Ishikawa (cell line): ENCODE data around the gene WWC1.
A peak's percentile ranks its signal among the peaks of the same experiment; 100 is the strongest.

Experiments used
- CEBPB ChIP-seq: IDR thresholded peaks from 2 replicates; pipeline ENCODE4 v1.6.1; 2012
- CREB1 ChIP-seq: IDR thresholded peaks from 2 replicates; pipeline ENCODE4 v1.6.1; 2012; ENCODE audit warnings: low read depth
- EGR1 ChIP-seq: IDR thresholded peaks from 2 replicates; pipeline ENCODE4 v1.6.1; 2012
- EP300 ChIP-seq: IDR thresholded peaks from 2 replicates; pipeline ENCODE4 v1.6.1; 2012; ENCODE audit warnings: borderline replicate concordance
- FOXM1 ChIP-seq: IDR thresholded peaks from 2 replicates; pipeline ENCODE4 v1.6.1; 2012; ENCODE audit warnings: low read depth, borderline replicate concordance
- MAX ChIP-seq: IDR thresholded peaks from 2 replicates; pipeline ENCODE4 v1.6.1; 2012
- NFIC ChIP-seq: IDR thresholded peaks from 2 replicates; pipeline ENCODE4 v1.6.1; 2012
- RAD21 ChIP-seq: IDR thresholded peaks from 2 replicates; pipeline ENCODE4 v1.6.1; 2012; ENCODE audit warnings: low read depth
- TAF1 ChIP-seq: IDR thresholded peaks from 2 replicates; pipeline ENCODE4 v1.6.1; 2012; ENCODE audit warnings: low read depth, mild to moderate bottlenecking
- TCF12 ChIP-seq: IDR thresholded peaks from 2 replicates; pipeline ENCODE4 v1.6.1; 2012; ENCODE audit warnings: low read depth
- TEAD4 ChIP-seq: IDR thresholded peaks from 2 replicates; pipeline ENCODE4 v1.6.1; 2012
- YY1 ChIP-seq: IDR thresholded peaks from 2 replicates; pipeline ENCODE4 v1.6.1; 2012; ENCODE audit warnings: low read depth
- ZBTB7A ChIP-seq: IDR thresholded peaks from 2 replicates; pipeline ENCODE4 v1.6.1; 2012; ENCODE audit warnings: low read depth
- TF ChIP-seq, protein P1 (sequence below): IDR thresholded peaks from 2 replicates; pipeline ENCODE4 v1.6.1; 2012; ENCODE audit warnings: low read depth, mild to moderate bottlenecking
- TF ChIP-seq, protein P2 (sequence below): IDR thresholded peaks from 2 replicates; pipeline ENCODE4 v1.6.1; 2012

WWC1 gene

DNA sequence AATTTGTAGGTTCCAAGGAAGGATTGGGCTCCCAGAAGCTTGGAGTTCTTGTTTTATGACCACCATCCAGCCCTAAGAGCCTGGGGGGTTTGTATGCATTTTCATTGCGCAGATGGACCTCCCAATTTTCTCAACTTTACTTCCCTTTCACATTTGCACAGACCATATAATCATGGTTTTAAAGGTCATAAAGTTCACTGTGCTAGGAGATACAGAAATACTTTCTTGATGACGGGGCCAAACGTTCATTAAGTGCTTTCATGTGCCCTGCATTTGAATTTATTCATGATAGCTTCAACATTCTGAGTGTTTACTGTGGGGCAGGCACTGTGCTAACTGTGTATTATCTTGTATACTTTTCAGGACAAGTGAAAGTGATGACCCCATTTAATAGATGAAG lies 51.5 kb downstream of the WWC1 start:
- TF ChIP-seq, protein P1, sequence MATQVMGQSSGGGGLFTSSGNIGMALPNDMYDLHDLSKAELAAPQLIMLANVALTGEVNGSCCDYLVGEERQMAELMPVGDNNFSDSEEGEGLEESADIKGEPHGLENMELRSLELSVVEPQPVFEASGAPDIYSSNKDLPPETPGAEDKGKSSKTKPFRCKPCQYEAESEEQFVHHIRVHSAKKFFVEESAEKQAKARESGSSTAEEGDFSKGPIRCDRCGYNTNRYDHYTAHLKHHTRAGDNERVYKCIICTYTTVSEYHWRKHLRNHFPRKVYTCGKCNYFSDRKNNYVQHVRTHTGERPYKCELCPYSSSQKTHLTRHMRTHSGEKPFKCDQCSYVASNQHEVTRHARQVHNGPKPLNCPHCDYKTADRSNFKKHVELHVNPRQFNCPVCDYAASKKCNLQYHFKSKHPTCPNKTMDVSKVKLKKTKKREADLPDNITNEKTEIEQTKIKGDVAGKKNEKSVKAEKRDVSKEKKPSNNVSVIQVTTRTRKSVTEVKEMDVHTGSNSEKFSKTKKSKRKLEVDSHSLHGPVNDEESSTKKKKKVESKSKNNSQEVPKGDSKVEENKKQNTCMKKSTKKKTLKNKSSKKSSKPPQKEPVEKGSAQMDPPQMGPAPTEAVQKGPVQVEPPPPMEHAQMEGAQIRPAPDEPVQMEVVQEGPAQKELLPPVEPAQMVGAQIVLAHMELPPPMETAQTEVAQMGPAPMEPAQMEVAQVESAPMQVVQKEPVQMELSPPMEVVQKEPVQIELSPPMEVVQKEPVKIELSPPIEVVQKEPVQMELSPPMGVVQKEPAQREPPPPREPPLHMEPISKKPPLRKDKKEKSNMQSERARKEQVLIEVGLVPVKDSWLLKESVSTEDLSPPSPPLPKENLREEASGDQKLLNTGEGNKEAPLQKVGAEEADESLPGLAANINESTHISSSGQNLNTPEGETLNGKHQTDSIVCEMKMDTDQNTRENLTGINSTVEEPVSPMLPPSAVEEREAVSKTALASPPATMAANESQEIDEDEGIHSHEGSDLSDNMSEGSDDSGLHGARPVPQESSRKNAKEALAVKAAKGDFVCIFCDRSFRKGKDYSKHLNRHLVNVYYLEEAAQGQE: no peak
- TF ChIP-seq TAF1 (no peak), TEAD4 (no peak), RAD21 (no peak), EP300 (no peak), YY1 (no peak), EGR1 (no peak), NFIC (no peak), MAX (no peak), CEBPB (no peak), ZBTB7A (no peak), CREB1 (no peak)
- TF ChIP-seq, protein P2, sequence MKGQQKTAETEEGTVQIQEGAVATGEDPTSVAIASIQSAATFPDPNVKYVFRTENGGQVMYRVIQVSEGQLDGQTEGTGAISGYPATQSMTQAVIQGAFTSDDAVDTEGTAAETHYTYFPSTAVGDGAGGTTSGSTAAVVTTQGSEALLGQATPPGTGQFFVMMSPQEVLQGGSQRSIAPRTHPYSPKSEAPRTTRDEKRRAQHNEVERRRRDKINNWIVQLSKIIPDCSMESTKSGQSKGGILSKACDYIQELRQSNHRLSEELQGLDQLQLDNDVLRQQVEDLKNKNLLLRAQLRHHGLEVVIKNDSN: no peak

DNA sequence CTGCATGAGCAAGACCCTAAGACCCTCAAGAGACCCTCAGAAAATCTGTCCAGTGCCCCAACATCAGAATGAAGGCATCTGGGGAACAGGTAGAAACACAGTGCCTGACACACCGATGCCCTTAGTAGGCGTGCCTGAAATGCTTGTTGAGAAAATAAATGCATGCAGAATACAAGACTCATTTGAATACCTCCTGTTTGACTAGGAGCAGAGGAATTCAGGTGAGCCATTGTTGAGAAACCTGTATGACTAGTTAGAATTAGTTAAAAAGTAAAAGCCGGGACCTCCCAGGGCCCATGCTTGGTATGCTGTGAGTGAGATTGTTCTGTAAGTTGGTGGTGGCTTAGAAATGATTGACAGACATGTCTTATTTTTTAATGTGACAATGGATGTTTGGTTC lies 55.0 kb downstream of the WWC1 start:
- TF ChIP-seq EP300 (peak; percentile 51; the same call in 1 of the 2 replicates), EGR1 (no peak), CEBPB (0 out of 2 replicates have a peak, but pooled peaks have one; percentile 33), YY1 (0 out of 2 replicates have a peak, but pooled peaks have one; percentile 19), ZBTB7A (peak; percentile 21; the same call in 1 of the 2 replicates), TAF1 (no peak), RAD21 (0 out of 2 replicates have a peak, but pooled peaks have one; percentile 19), TEAD4 (peak; percentile 89), TCF12 (peak; percentile 72; the same call in 1 of the 2 replicates), NFIC (0 out of 2 replicates have a peak, but pooled peaks have one; percentile 25)

- TF ChIP-seq CREB1 (no peak), EGR1 (no peak), TEAD4 (no peak), YY1 (no peak), MAX (no peak), EP300 (no peak), FOXM1 (no peak), TCF12 (no peak), ZBTB7A (no peak), NFIC (no peak), TAF1 (no peak), RAD21 (no peak), CEBPB (no peak)
- TF ChIP-seq, protein P2: no peak
- TF ChIP-seq, protein P1: no peak
Measured at GRCh38 chr5:168347368-168348083, 56.1 kb downstream of the WWC1 start.

- TF ChIP-seq NFIC (no peak), CREB1 (no peak), ZBTB7A (no peak), YY1 (no peak), EGR1 (no peak)
- TF ChIP-seq, protein P1: no peak
Measured at GRCh38 chr5:168348084-168348414, 56.6 kb downstream of the WWC1 start.
